ENCODE results near the gene SYMPK.

SYMPK gene

GRCh38 chr19:45765702-45766295 lies 97.1 kb downstream of the SYMPK start:
- peak; percentile 13 for DNase-seq
